Uterus (tissue), 4 donors: ENCODE results near the gene SNCAIP. TPM values are rescaled to one million over a fixed set of nuclear protein-coding genes. Genes with fewer than 3 reads are reported as not detected.

Source experiments
- DNase-seq, 2 donors: peaks; one replicate each; pipeline ENCODE4 v3.0.0-alpha.2; 2019 to 2020
- H3K27ac ChIP-seq, 2 donors: fragments of 200-600 bp; sonication (generic); 1 replicate in 1 of 2; 2 replicates in 1 of 2; pipeline ENCODE4 v1.5.1; 2016 to 2018
- H3K27me3 ChIP-seq, 2 donors: fragments of 200-600 bp; sonication (generic); one replicate each; pipeline ENCODE4 v1.5.1; 2018 to 2019; ENCODE audit warnings: control low read depth in 1 of 2
- H3K36me3 ChIP-seq, 2 donors: fragments of 200-600 bp; sonication (generic); one replicate each; pipeline ENCODE4 v1.5.1; 2019; ENCODE audit warnings: control low read depth in 1 of 2
- H3K4me1 ChIP-seq, 2 donors: fragments of 200-600 bp; sonication (generic); one replicate each; pipeline ENCODE4 v1.5.1; 2018 to 2019; ENCODE audit warnings: control low read depth in 1 of 2
- H3K4me3 ChIP-seq, 2 donors: fragments of 200-600 bp; sonication (generic); 1 replicate in 1 of 2; 2 replicates in 1 of 2; pipeline ENCODE4 v1.5.1; 2018 to 2019; ENCODE audit warnings: mild to moderate bottlenecking in 1 of 2
- H3K9me3 ChIP-seq, 2 donors: fragments of 200-600 bp; sonication (generic); one replicate each; pipeline ENCODE4 v1.5.1; 2019; ENCODE audit warnings: control low read depth in 1 of 2
- CTCF ChIP-seq, 4 experiments: fragments of 200-600 bp in 2 of 4; fragments of 450-650 bp in 2 of 4; sonication (generic) in 2 of 4; IDR thresholded peaks; one replicate each; pipeline ENCODE4 v1.5.1; 2016 to 2019; ENCODE audit warnings: antibody characterized with exemption in 4 of 4, mild to moderate bottlenecking in 2 of 4, moderate library complexity in 1 of 4
- POLR2A ChIP-seq, 2 donors: fragments of 450-650 bp; IDR thresholded peaks; one replicate each; pipeline ENCODE4 v1.6.1; 2016; ENCODE audit warnings: antibody characterized with exemption in 2 of 2, mild to moderate bottlenecking in 1 of 2, moderate library complexity in 1 of 2
- intact Hi-C: fragments of 100-400 bp; cut with DNase I; formaldehyde crosslinking; loops from one replicate; pipeline ENCODE4 v1.15.1; 2023; ENCODE audit warnings: low total_unique reads
- total RNA-seq, 4 donors: library from RNA; depleted of rRNA in 3 of 4; stranded (reverse); fragments of >200 nt in 3 of 4; gene quantifications; one replicate each; pipeline versions ENCODE4 v1.1.0 to v1.2.4, GENCODE V29; 2014 to 2023
- donor health status: DM: yes; HTN: yes; CAD: no.

Gene SNCAIP
- total RNA-seq, 4 donors from 2014 or later, result 15.3 to 104 (median 35.0) TPM

GRCh38 chr5:122355324-122355723, 43.3 kb downstream of the SNCAIP start:
- intact Hi-C loops, result no loop called here
- Histone ChIP-seq H3K9me3 (no peaks in the 10 kb centered on the region), H3K27me3 (no peaks in the 10 kb centered on the region)

GRCh38 chr5:122356855-122357254, 44.8 kb downstream of the SNCAIP start:
- no peak overlapping the region for H3K27ac ChIP-seq
- intact Hi-C loops, result no loop called here
- no peaks in the 10 kb centered on the region for H3K9me3 ChIP-seq
- no peaks in the 10 kb centered on the region for H3K27me3 ChIP-seq
- peaks cover 0 to 10% of the 10 kb centered on the region in 2 donors for H3K4me1 ChIP-seq
- no peak for DNase-seq
- H3K4me3 ChIP-seq, result no peak overlapping the region
- TF ChIP-seq CTCF (IDR thresholded peaks at IDR 0.05) (no peak), POLR2A (IDR thresholded peaks at IDR 0.05) (no peak)
- H3K36me3 ChIP-seq, result no peaks in the 10 kb centered on the region

More at GRCh38 chr5:122355324-122355723, 43.3 kb downstream of the SNCAIP start:
- H3K4me1 ChIP-seq, result peaks cover 0 to 18% of the 10 kb centered on the region in 2 donors
- no peak for DNase-seq
- no peak for TF ChIP-seq CTCF (IDR thresholded peaks at IDR 0.05)
- no peak for TF ChIP-seq POLR2A (IDR thresholded peaks at IDR 0.05)
- no peak overlapping the region for H3K4me3 ChIP-seq
- H3K27ac ChIP-seq, result no peak overlapping the region
- H3K36me3 ChIP-seq, result no peaks in the 10 kb centered on the region

GRCh38 chr5:122358372-122358979, 46.4 kb downstream of the SNCAIP start:
- Histone ChIP-seq H3K36me3 (no peaks in the 10 kb centered on the region), H3K27me3 (no peaks in the 10 kb centered on the region), H3K9me3 (no peaks in the 10 kb centered on the region), H3K27ac (no peak overlapping the region), H3K4me1 (peaks cover 0 to 8% of the 10 kb centered on the region in 2 donors), H3K4me3 (no peak overlapping the region)
- no peak for DNase-seq
- TF ChIP-seq POLR2A (IDR thresholded peaks at IDR 0.05), result no peak
- no peak for TF ChIP-seq CTCF (IDR thresholded peaks at IDR 0.05)
- intact Hi-C loops, result no loop called here

GRCh38 chr5:122362361-122362760, 50.3 kb downstream of the SNCAIP start:
- Histone ChIP-seq H3K36me3 (no peaks in the 10 kb centered on the region), H3K4me1 (peaks cover 0 to 8% of the 10 kb centered on the region in 2 donors), H3K9me3 (no peaks in the 10 kb centered on the region), H3K27me3 (no peaks in the 10 kb centered on the region), H3K27ac (no peak overlapping the region), H3K4me3 (no peak overlapping the region)
- intact Hi-C loops, result no loop called here
- no peak for TF ChIP-seq POLR2A (IDR thresholded peaks at IDR 0.05)
- TF ChIP-seq CTCF (IDR thresholded peaks at IDR 0.05), result no peak
- no peak for DNase-seq

GRCh38 chr5:122363623-122364022, 51.6 kb downstream of the SNCAIP start:
- Histone ChIP-seq H3K27ac (no peak overlapping the region), H3K36me3 (no peaks in the 10 kb centered on the region), H3K9me3 (no peaks in the 10 kb centered on the region), H3K4me1 (peaks cover 0 to 5% of the 10 kb centered on the region in 2 donors), H3K27me3 (no peaks in the 10 kb centered on the region), H3K4me3 (no peak overlapping the region)
- no peak for DNase-seq
- TF ChIP-seq CTCF (IDR thresholded peaks at IDR 0.05) (no peak), POLR2A (IDR thresholded peaks at IDR 0.05) (no peak)
- intact Hi-C loops, result no loop called here
